Measurements from ENCODE around the gene GUCY1A2.
"Not testable (repeated sequence)": the region's sequence is repeated elsewhere in the genome, so short reads cannot be mapped to it uniquely, and the experiment has no call there.

Gene GUCY1A2

GRCh38 chr11:106834567-106834966 lies 183.7 kb downstream of the GUCY1A2 start:
- DNase-seq = no peak

DNA sequence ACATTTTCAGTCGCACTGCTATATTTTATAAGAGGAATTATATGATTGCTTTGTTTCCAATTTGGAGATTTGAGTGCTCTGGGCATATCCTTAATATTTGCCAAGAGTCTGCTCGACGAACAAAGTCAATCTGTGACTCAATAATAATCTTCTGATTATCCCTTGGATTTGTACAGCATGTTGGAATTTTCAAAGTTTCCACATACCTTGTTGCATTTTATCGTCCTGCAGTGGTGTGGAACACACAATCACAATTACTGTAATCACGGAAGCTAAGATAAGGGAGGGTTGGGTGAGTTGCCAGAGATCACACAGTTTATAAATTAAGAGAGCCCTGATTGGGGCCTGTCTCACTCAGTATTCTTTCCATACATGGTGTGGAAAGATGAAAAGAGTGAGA lies 189.3 kb downstream of the GUCY1A2 start:
- no peak for DNase-seq

DNA sequence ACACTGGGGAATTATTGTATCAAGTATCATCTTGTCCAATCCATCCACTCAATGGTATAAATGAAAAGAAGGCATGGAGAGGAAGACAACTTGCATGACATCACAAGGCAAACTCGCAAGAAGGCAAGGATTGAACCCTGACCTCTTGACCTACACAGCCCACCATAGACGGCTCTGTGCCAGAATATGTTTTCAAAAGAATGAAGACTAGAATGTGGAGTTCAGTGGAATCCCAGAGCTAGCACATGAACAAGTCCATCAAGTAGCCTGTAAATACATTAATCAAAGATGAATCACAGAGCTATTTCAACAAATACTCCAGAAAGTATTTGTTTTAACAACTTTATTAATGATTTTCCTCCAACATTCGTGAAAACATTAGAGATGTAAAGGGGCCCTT lies 189.7 kb downstream of the GUCY1A2 start:
- no peak for DNase-seq

- DNase-seq = no peak
These were observed 190.6 kb downstream of the GUCY1A2 start for GRCh38 chr11:106827687-106828086.

DNA sequence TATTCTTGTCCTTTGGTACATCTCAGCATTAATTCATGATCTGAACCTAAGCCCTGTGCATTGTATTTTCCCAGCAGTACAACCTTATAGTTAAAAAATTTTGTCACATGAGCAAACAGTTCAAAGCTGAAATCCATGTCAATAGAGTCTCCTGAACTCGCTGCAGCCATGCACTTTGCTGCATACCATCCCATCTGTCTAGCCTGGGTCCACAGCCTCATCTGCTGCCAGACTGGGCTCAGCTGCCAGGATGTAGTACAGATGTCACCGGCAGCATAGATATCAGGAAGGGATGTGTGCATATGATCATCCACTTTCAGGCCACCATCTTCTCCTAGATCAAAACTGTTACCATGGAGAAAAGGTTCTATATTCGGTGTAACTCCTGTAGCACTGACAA lies 191.7 kb downstream of the GUCY1A2 start:
- DNase-seq = not testable (repeated sequence)

- no peak for DNase-seq
These were observed 196.4 kb downstream of the GUCY1A2 start for GRCh38 chr11:106821826-106822225.

DNA sequence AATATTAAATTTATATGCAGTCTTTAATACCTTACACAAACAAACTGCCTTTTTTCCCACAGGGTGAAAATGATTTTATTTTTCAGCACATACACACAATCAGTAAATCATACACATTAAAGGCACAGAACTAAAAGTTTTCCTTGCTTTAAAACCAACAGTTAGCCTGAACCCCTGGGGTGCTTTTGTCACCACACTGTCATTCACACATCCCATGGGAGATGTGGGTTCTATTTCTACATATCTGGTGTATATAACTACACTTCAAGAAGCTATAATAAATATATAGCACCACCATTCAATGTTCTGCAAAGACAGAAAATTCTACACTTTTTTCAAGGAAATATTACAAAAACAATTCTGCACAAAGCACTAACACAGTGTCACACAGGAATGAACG lies 197.0 kb downstream of the GUCY1A2 start:
- DNase-seq = no peak

DNA sequence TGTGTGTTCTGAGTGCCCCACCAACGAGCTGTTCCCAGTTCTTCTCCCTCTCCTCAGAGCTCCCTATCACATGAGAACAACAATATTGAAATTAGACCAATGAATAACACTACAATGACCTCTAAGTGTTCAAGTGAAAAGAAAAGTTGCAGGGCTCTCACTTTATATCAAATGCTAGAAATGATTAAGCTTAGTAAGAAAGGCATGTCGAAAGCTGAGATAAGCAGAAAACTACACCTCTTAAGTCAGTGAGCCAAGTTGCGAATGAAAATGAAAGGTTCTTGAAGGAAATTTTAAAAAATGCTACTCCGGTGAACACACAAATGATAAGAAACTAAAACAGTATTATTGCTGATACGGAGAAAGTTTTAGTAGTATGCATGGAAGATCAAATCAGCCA lies 199.8 kb downstream of the GUCY1A2 start:
- no peak for DNase-seq

- no peak for DNase-seq
These were observed 203.1 kb downstream of the GUCY1A2 start for GRCh38 chr11:106815209-106815608.

DNA sequence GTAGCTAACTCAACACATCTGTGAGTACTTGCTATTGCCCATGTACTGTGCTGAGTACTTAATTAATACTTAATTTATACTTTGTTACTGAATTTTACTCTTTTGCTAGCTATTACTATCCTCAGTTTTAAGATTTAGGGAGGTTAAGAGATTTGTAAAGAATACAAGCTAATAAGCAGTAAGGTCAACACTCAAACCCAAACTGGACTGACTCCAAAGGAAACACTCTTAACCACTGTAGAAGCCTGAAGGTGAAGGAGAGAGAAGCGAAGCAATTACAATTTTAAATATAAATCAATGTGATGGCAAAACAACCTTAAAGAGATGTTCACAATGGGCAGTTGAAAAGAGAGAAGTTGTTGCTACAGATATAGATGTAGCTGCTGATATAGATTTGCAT lies 204.5 kb downstream of the GUCY1A2 start:
- no peak for DNase-seq

- DNase-seq = no peak
These were observed 224.2 kb downstream of the GUCY1A2 start for GRCh38 chr11:106794058-106794457.

- DNase-seq = no peak
These were observed 228.9 kb downstream of the GUCY1A2 start for GRCh38 chr11:106789406-106789805.

- DNase-seq = no peak
These were observed 230.8 kb downstream of the GUCY1A2 start for GRCh38 chr11:106787454-106787853.

DNA sequence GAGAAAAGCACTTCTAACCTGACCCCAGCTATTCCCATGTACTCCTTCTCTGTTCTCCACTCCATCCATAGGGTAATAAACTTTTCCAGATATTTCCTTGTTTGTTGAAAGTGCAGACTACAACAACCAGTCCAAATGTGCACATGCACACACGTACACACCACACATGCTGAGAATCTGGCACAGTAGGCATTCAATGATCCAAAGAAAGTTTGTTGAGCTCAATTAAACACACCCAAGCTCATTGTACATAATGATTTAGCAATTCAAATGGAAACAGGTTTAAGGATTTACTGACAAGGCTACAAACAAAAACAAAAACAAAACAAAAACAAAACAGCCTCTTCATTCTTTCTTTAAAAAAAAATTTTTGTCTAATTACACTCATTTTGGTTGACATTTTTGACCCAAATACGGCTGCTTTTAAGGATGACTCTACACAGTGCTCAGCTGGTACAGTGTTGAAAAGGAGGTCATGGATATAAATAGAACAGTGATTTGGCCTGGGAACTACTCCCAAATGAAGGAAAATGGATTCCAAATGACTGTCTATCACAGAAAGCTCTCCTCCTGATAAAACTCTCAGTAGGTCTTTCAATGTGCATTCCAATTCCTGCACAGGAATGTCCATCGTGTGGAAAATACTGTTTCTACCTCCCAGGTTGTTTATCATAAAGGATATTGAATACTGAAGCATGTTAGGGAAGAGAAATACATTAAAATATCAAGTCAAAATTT lies 232.2 kb downstream of the GUCY1A2 start:
- no peak for DNase-seq

DNA sequence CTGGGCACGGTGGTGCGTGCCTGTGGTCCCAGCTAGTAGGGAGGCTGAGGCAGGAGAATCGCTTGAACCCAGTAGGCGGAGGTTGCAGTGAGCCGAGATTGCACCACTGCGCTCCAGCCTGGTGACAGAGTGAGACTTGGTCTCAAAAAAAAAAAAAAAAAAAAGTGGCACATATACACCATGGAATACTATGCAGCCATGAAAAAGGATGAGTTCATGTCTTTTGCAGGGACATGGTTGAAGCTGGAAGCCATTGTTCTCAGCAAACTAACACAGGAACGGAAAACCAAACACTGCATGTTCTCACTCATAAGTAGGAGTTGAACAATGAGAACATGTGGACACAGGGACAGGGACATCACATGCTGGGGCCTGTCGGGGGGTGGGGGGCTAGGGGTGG lies 241.0 kb downstream of the GUCY1A2 start:
- DNase-seq = not testable (repeated sequence)

GRCh38 chr11:106770489-106771085 lies 247.7 kb downstream of the GUCY1A2 start:
- no peak for DNase-seq

GRCh38 chr11:106765469-106766258 lies 252.6 kb downstream of the GUCY1A2 start:
- DNase-seq = no peak

- DNase-seq = no peak
These were observed 254.8 kb downstream of the GUCY1A2 start for GRCh38 chr11:106763501-106763900.

GRCh38 chr11:106761745-106762144 lies 256.5 kb downstream of the GUCY1A2 start:
- DNase-seq = no peak

DNA sequence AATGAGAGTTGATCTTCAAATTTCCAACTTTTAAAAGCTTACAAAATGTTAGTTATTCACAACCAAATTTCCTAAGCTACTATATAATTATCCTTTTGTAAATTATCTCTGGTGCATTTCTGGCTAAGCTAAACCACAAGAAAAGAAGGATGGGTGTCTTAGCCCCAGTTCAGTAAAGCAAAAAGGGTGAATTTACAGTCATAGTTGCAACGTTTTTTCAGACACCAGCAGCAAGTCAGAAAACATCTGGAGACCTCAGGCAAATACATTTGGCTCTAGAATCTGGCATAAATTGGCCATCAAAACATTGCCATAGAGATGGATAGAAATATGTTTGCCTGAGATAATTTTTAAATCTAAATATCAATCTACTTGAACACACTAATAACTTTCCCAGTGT lies 257.0 kb downstream of the GUCY1A2 start:
- no peak for DNase-seq

GRCh38 chr11:106748059-106748458 lies 270.2 kb downstream of the GUCY1A2 start:
- DNase-seq = no peak

DNA sequence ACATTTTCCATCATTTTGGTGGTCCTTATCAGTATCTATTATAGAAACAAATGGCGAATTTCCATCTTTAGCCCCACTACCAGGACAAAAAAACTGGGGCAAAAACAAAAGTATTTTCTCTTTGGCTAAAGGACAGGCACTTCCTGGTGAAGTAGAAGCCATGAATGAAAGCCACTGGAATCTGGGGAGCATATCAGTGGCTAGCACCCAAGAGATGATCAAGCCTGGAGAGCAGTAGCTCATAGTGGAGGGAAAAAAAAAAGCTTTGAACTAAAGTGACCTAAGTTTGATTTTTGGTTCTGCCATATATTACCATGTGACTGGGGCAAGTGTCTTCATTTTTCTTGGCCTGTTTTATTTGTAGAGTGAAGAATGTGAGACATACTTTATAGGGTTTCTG lies 272.3 kb downstream of the GUCY1A2 start:
- DNase-seq = no peak

DNA sequence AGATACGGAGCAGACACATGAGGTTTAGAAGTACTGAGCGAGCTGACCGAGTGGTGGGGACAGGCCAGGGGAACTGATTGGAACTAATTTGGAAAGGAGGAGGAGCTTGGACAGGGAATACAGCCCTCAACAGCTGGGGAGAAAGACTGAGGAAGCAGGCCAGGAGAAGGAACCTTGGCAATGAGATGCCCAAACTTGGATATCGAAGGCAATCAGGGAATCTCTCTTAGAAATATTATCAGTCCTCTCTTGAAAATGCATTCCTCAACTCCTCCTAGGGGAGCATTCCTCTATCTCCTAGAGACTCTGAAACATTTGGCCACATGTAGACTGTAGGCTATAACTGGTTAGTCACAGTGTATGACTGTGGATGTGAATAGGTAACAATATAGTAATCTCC lies 284.6 kb downstream of the GUCY1A2 start:
- DNase-seq = no peak

DNA sequence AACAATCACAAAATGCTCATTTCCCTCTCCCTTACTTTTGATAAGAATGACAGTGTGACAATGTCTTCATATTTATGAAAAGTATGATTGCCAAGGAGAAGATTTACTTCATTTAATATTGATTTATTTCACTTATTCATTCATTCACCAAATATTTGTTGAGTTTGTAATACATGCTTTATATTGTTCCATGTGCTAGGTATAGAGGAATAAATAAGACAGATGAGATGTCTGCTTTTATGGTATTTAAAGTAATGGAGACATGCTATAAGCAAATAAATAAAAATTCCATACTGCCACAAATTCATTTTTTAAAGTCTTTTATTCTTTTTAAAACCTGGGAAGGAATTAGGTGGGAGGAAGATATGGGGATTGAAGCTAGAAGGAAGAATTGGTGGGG lies 289.4 kb downstream of the GUCY1A2 start:
- no peak for DNase-seq
